ENCODE results near the gene STX1B. TPM values are rescaled to one million over a fixed set of nuclear protein-coding genes. Genes with fewer than 3 reads are reported as not detected.

Gene STX1B
- total and polyA plus RNA-seq, 5 experiments from 2014 or later: 0.07 to 3.9 (median 1.7) TPM; not detected in 1

GRCh38 chr16:30951750-30952149 is 58.7 kb downstream of the STX1B start:
- DNase-seq: no peak
- Mint-ChIP-seq H3K4me1 (peaks cover 12 to 33% (median 24%) of the 10 kb centered on the region in 4 donors), H3K27ac (peak overlapping the region in 3 of 10 donors; percentile 33 to 77 (median 65)), H3K27me3 (no peaks in the 10 kb centered on the region), H3K4me3 (peak overlapping the region in 4 of 10 donors; percentile 22 to 59 (median 36)), H3K36me3 (no peaks in the 10 kb centered on the region), H3K9me3 (no peaks in the 10 kb centered on the region)
- ATAC-seq: no peak
- POLR2A ChIA-PET: no interaction called here

- H3K27ac Mint-ChIP-seq: peak overlapping the region in 2 of 10 donors; percentile 9 to 33
- ATAC-seq: no peak
- H3K27me3 Mint-ChIP-seq: no peaks in the 10 kb centered on the region
- peak overlapping the region in 3 of 10 donors; percentile 45 to 87 (median 58) for H3K4me3 Mint-ChIP-seq
- no peak for DNase-seq
- no peaks in the 10 kb centered on the region for H3K36me3 Mint-ChIP-seq
- H3K9me3 Mint-ChIP-seq: no peaks in the 10 kb centered on the region
- H3K4me1 Mint-ChIP-seq: peaks cover 14 to 32% (median 23%) of the 10 kb centered on the region in 4 donors
- POLR2A ChIA-PET: interaction anchor here (1.2 to 2.0 kb wide), 2 partner anchors 16 to 508 kb away, joined by 3 to 8 read pairs; partner anchors contain the start of gene ARMC5
Measured at GRCh38 chr16:30951193-30951592, 59.2 kb downstream of the STX1B start.

GRCh38 chr16:30950516-30951065 is 59.8 kb downstream of the STX1B start:
- H3K36me3 Mint-ChIP-seq: no peaks in the 10 kb centered on the region
- POLR2A ChIA-PET: interaction anchor here (0.6 to 2.0 kb wide), 5 partner anchors 8 to 509 kb away, joined by 3 to 8 read pairs (median 3); partner anchors contain the start of genes ARMC5, ZNF646 and ZNF668
- peak overlapping the region; percentile 85 to 96 (median 90) for H3K4me3 Mint-ChIP-seq
- ATAC-seq (peak in 1 of 2 donors; percentile 5), DNase-seq (no peak)
- H3K27me3 Mint-ChIP-seq: no peaks in the 10 kb centered on the region
- peak overlapping the region in 7 of 10 donors; percentile 73 to 93 (median 88) for H3K27ac Mint-ChIP-seq
- no peaks in the 10 kb centered on the region for H3K9me3 Mint-ChIP-seq
- H3K4me1 Mint-ChIP-seq: peaks cover 14 to 29% (median 21%) of the 10 kb centered on the region in 4 donors

- Mint-ChIP-seq H3K4me1 (peaks cover 14 to 29% (median 21%) of the 10 kb centered on the region in 4 donors), H3K9me3 (no peaks in the 10 kb centered on the region), H3K27me3 (no peaks in the 10 kb centered on the region), H3K27ac (peak overlapping the region; percentile 73 to 93 (median 86)), H3K4me3 (peak overlapping the region; percentile 85 to 96 (median 90)), H3K36me3 (no peaks in the 10 kb centered on the region)
- DNase-seq (peak in 3 of 10 donors; percentile 6 to 24 (median 22)), ATAC-seq (peak; percentile 32 to 43)
- POLR2A ChIA-PET: interaction anchor here (0.6 to 2.0 kb wide), 8 partner anchors 8 to 509 kb away, joined by 3 to 8 read pairs (median 3); partner anchors contain the start of genes ARMC5, SETD1A, ZNF646 and ZNF668
Measured at GRCh38 chr16:30949650-30950515, 60.6 kb downstream of the STX1B start.

GRCh38 chr16:30948667-30949649 is 61.5 kb downstream of the STX1B start, which contains the start of gene ORAI3:
Gene ORAI3 (plus strand): TSS chr16:30949068. CDS start chr16:30949290, 222 bp downstream.
- peak within 1 kb of the TSS; percentile 85 to 96 (median 90) for H3K4me3 Mint-ChIP-seq
- no peaks in the 10 kb centered on the region for H3K9me3 Mint-ChIP-seq
- POLR2A ChIA-PET: interaction anchor here (0.6 to 2.0 kb wide), 6 partner anchors 9 to 883 kb away, joined by 3 to 8 read pairs (median 4); partner anchors contain the start of genes ARMC5, SETD1A, ZNF646 and ZNF668
- ATAC-seq: peak; percentile 45 to 69
- peaks cover 16 to 29% (median 20%) of the 10 kb centered on the region in 4 donors for H3K4me1 Mint-ChIP-seq
- H3K27ac Mint-ChIP-seq: peak within 1 kb of the TSS; percentile 73 to 93 (median 86)
- no peaks in the 10 kb centered on the region for H3K27me3 Mint-ChIP-seq
- H3K36me3 Mint-ChIP-seq: peaks cover 0 to 4% (median 0%) of the 10 kb centered on the region in 3 donors
- peak in 4 of 10 donors; percentile 31 to 44 (median 34) for DNase-seq

GRCh38 chr16:30947859-30948666 is 62.4 kb downstream of the STX1B start:
- H3K27me3 Mint-ChIP-seq: no peaks in the 10 kb centered on the region
- no peaks in the 10 kb centered on the region for H3K9me3 Mint-ChIP-seq
- H3K36me3 Mint-ChIP-seq: peaks cover 0 to 4% (median 4%) of the 10 kb centered on the region in 3 donors
- H3K27ac Mint-ChIP-seq: peak overlapping the region in 6 of 10 donors; percentile 6 to 78 (median 55)
- POLR2A ChIA-PET: interaction anchor here (0.6 to 1.9 kb wide), 2 partner anchors 10 to 882 kb away, joined by 3 to 6 read pairs; partner anchors contain the start of gene SETD1A
- H3K4me3 Mint-ChIP-seq: peak overlapping the region in 8 of 10 donors; percentile 4 to 88 (median 24)
- peaks cover 11 to 24% (median 14%) of the 10 kb centered on the region in 4 donors for H3K4me1 Mint-ChIP-seq
- ATAC-seq (peak; percentile 37 to 41), DNase-seq (peak in 4 of 10 donors; percentile 20 to 72 (median 28))

GRCh38 chr16:30947541-30947858 is 62.9 kb downstream of the STX1B start:
- DNase-seq (no peak), ATAC-seq (no peak)
- Mint-ChIP-seq H3K36me3 (peaks cover 0 to 6% (median 4%) of the 10 kb centered on the region in 3 donors), H3K4me3 (no peak overlapping the region), H3K4me1 (peaks cover 13 to 28% (median 18%) of the 10 kb centered on the region in 4 donors), H3K27ac (peak overlapping the region in 1 of 10 donors; percentile 40), H3K9me3 (no peaks in the 10 kb centered on the region), H3K27me3 (no peaks in the 10 kb centered on the region)
- POLR2A ChIA-PET: interaction anchor here (1.1 kb wide), 1 partner anchor 21 kb away, joined by 3 read pairs; no protein-coding TSS in a partner anchor

GRCh38 chr16:30946671-30947540 is 63.5 kb downstream of the STX1B start:
- Mint-ChIP-seq H3K9me3 (no peaks in the 10 kb centered on the region), H3K27me3 (no peaks in the 10 kb centered on the region), H3K36me3 (peaks cover 0 to 6% (median 4%) of the 10 kb centered on the region in 3 donors), H3K4me1 (peaks cover 13 to 32% (median 24%) of the 10 kb centered on the region in 4 donors), H3K27ac (peak overlapping the region in 6 of 10 donors; percentile 37 to 78 (median 51)), H3K4me3 (peak overlapping the region in 7 of 10 donors; percentile 8 to 73 (median 26))
- ATAC-seq (no peak), DNase-seq (no peak)
- POLR2A ChIA-PET: interaction anchor here (1.1 kb wide), 1 partner anchor 21 kb away, joined by 3 read pairs; no protein-coding TSS in a partner anchor

GRCh38 chr16:30944352-30944751 is 66.1 kb downstream of the STX1B start:
- Mint-ChIP-seq H3K4me3 (no peak overlapping the region), H3K27me3 (no peaks in the 10 kb centered on the region), H3K9me3 (no peaks in the 10 kb centered on the region), H3K4me1 (peaks cover 8 to 20% (median 17%) of the 10 kb centered on the region in 4 donors), H3K27ac (peak overlapping the region in 1 of 10 donors; percentile 66), H3K36me3 (peaks cover 0 to 7% (median 4%) of the 10 kb centered on the region in 3 donors)
- no peak for ATAC-seq
- DNase-seq: no peak
- POLR2A ChIA-PET: interaction anchor here (0.7 to 0.8 kb wide), 2 partner anchors 130 to 197 kb away, joined by 3 to 12 read pairs; partner anchors contain the start of genes ZNF646 and ZNF668

GRCh38 chr16:30942426-30942806 is 68.0 kb downstream of the STX1B start:
- Mint-ChIP-seq H3K9me3 (no peaks in the 10 kb centered on the region), H3K27me3 (no peaks in the 10 kb centered on the region), H3K4me1 (peaks cover 11 to 21% (median 18%) of the 10 kb centered on the region in 4 donors), H3K4me3 (no peak overlapping the region), H3K27ac (peak overlapping the region in 4 of 10 donors; percentile 4 to 77 (median 37)), H3K36me3 (peaks cover 0 to 7% (median 4%) of the 10 kb centered on the region in 3 donors)
- no peak for ATAC-seq
- POLR2A ChIA-PET: interaction anchor here (0.5 to 2.3 kb wide), 8 partner anchors 11 to 495 kb away, joined by 3 to 10 read pairs (median 4); partner anchors contain the start of gene FUS
- no peak for DNase-seq
